ENCODE measurements around the gene KLHL3. TPM values are rescaled to one million over a fixed set of nuclear protein-coding genes. Genes with fewer than 3 reads are reported as not detected.

Gene KLHL3
- total RNA-seq, 2 donors from 2014 or later: 24.6 to 38.2 TPM

- Histone ChIP-seq H3K36me3 (no peaks in the 10 kb centered on the region), H3K27ac (no peak overlapping the region), H3K4me3 (no peak overlapping the region), H3K4me1 (no peaks in the 10 kb centered on the region), H3K27me3 (no peaks in the 10 kb centered on the region), H3K9me3 (no peaks in the 10 kb centered on the region)
- DNase-seq (ENCODE audit: low spot score): no peak
- TF ChIP-seq, protein P1, sequence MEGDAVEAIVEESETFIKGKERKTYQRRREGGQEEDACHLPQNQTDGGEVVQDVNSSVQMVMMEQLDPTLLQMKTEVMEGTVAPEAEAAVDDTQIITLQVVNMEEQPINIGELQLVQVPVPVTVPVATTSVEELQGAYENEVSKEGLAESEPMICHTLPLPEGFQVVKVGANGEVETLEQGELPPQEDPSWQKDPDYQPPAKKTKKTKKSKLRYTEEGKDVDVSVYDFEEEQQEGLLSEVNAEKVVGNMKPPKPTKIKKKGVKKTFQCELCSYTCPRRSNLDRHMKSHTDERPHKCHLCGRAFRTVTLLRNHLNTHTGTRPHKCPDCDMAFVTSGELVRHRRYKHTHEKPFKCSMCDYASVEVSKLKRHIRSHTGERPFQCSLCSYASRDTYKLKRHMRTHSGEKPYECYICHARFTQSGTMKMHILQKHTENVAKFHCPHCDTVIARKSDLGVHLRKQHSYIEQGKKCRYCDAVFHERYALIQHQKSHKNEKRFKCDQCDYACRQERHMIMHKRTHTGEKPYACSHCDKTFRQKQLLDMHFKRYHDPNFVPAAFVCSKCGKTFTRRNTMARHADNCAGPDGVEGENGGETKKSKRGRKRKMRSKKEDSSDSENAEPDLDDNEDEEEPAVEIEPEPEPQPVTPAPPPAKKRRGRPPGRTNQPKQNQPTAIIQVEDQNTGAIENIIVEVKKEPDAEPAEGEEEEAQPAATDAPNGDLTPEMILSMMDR (IDR thresholded peaks at IDR 0.05): no peak
Observed at GRCh38 chr5:137760719-137761516, 25.0 kb upstream of the KLHL3 start.

GRCh38 chr5:137760294-137760693 is 24.4 kb upstream of the KLHL3 start:
- H3K36me3 ChIP-seq: no peaks in the 10 kb centered on the region
- TF ChIP-seq, protein P1 (IDR thresholded peaks at IDR 0.05): no peak
- H3K27ac ChIP-seq: no peak overlapping the region
- H3K27me3 ChIP-seq: no peaks in the 10 kb centered on the region
- H3K4me3 ChIP-seq: no peak overlapping the region
- H3K9me3 ChIP-seq: no peaks in the 10 kb centered on the region
- peaks cover 0 to under 1% of the 10 kb centered on the region in 2 donors for H3K4me1 ChIP-seq
- no peak for DNase-seq (ENCODE audit: low spot score)

- TF ChIP-seq, protein P1 (IDR thresholded peaks at IDR 0.05): no peak
- Histone ChIP-seq H3K27ac (no peak overlapping the region), H3K4me3 (no peak overlapping the region), H3K9me3 (no peaks in the 10 kb centered on the region), H3K36me3 (no peaks in the 10 kb centered on the region), H3K27me3 (no peaks in the 10 kb centered on the region), H3K4me1 (peaks cover 0 to 4% of the 10 kb centered on the region in 2 donors)
- DNase-seq (ENCODE audit: low spot score): no peak
Observed at GRCh38 chr5:137758715-137759306, 22.9 kb upstream of the KLHL3 start.

GRCh38 chr5:137758121-137758520 is 22.2 kb upstream of the KLHL3 start:
- H3K27ac ChIP-seq: no peak overlapping the region
- no peak overlapping the region for H3K4me3 ChIP-seq
- no peaks in the 10 kb centered on the region for H3K27me3 ChIP-seq
- peaks cover 0 to 4% of the 10 kb centered on the region in 2 donors for H3K4me1 ChIP-seq
- TF ChIP-seq, protein P1 (IDR thresholded peaks at IDR 0.05): no peak
- H3K36me3 ChIP-seq: no peaks in the 10 kb centered on the region
- H3K9me3 ChIP-seq: no peaks in the 10 kb centered on the region
- no peak for DNase-seq (ENCODE audit: low spot score)

GRCh38 chr5:137757634-137758033 is 21.7 kb upstream of the KLHL3 start:
- Histone ChIP-seq H3K36me3 (no peaks in the 10 kb centered on the region), H3K9me3 (no peaks in the 10 kb centered on the region), H3K27ac (no peak overlapping the region), H3K4me1 (peaks cover 0 to 4% of the 10 kb centered on the region in 2 donors), H3K4me3 (no peak overlapping the region), H3K27me3 (no peaks in the 10 kb centered on the region)
- TF ChIP-seq, protein P1 (IDR thresholded peaks at IDR 0.05): no peak
- no peak for DNase-seq (ENCODE audit: low spot score)
